Upper lobe of right lung (tissue), 1 donor: ENCODE measurements around the gene FAM204A. TPM values are rescaled to one million over a fixed set of nuclear protein-coding genes. Genes with fewer than 3 reads are reported as not detected.

Experiments used
- ATAC-seq: fragments of 200-7000 bp; cut with Tn5 transposase; one replicate; pipeline ENCODE4 v1.9.1; 2020; ENCODE audit warnings: mild to moderate bottlenecking, moderate library complexity
- DNase-seq: peaks from one replicate; pipeline ENCODE4 v3.0.0-alpha.2; 2020
- H3K27ac ChIP-seq: fragments of 200-600 bp; one replicate; pipeline ENCODE4 v1.8.0; 2022
- H3K27me3 ChIP-seq: fragments of 200-600 bp; one replicate; pipeline ENCODE4 v1.8.0; 2022; ENCODE audit warnings: mild to moderate bottlenecking
- H3K36me3 ChIP-seq: fragments of 200-600 bp; one replicate; pipeline ENCODE4 v1.8.0; 2022
- H3K4me1 ChIP-seq: fragments of 200-600 bp; one replicate; pipeline ENCODE4 v1.8.0; 2022
- H3K4me3 ChIP-seq: fragments of 200-600 bp; one replicate; pipeline ENCODE4 v1.8.0; 2022; ENCODE audit warnings: mild to moderate bottlenecking
- H3K9me3 ChIP-seq: fragments of 200-600 bp; one replicate; pipeline ENCODE4 v1.8.0; 2022
- CTCF ChIP-seq: fragments of 200-600 bp; IDR thresholded peaks from one replicate; pipeline ENCODE4 v1.8.0; 2022; ENCODE audit warnings: antibody characterized with exemption
- intact Hi-C: fragments of 100-400 bp; cut with DNase I; formaldehyde crosslinking; loops from one replicate; pipeline ENCODE4 v1.11.0; 2022
- total RNA-seq: library from RNA; stranded (reverse); fragmentation: NEBNext Ultra II Directional; extraction: Animal tissue kit (Norgen Biotek cat#: 25700); gene quantifications from one replicate; pipeline ENCODE4 v1.2.1, GENCODE V29; 2021
- donor health status: DM: no; HTN: yes; CAD: no; lungs with severe emphysema.

FAM204A gene
- total RNA-seq, 1 donor from 2014 or later: 51.0 TPM

GRCh38 chr10:118272149-118272721 lies 69.9 kb downstream of the FAM204A start:
- no peak for ATAC-seq
- Histone ChIP-seq H3K9me3 (no peaks in the 10 kb centered on the region), H3K36me3 (no peaks in the 10 kb centered on the region), H3K27me3 (no peaks in the 10 kb centered on the region), H3K4me3 (no peak overlapping the region), H3K4me1 (no peaks in the 10 kb centered on the region), H3K27ac (no peak overlapping the region)
- no peak for DNase-seq
- intact Hi-C loops: no loop called here
- TF ChIP-seq CTCF: no peak

- Histone ChIP-seq H3K9me3 (no peaks in the 10 kb centered on the region), H3K27ac (no peak overlapping the region), H3K4me1 (no peaks in the 10 kb centered on the region), H3K4me3 (no peak overlapping the region), H3K27me3 (peaks cover under 1% of the 10 kb centered on the region), H3K36me3 (no peaks in the 10 kb centered on the region)
- DNase-seq (no peak), ATAC-seq (no peak)
- TF ChIP-seq CTCF: no peak
- intact Hi-C loops: no loop called here
These were observed 70.5 kb downstream of the FAM204A start for GRCh38 chr10:118271671-118272070.

- DNase-seq (no peak), ATAC-seq (no peak)
- intact Hi-C loops: no loop called here
- TF ChIP-seq CTCF: no peak
- no peak overlapping the region for H3K4me3 ChIP-seq
- peaks cover 17% of the 10 kb centered on the region for H3K27me3 ChIP-seq
- H3K9me3 ChIP-seq: no peaks in the 10 kb centered on the region
- H3K36me3 ChIP-seq: no peaks in the 10 kb centered on the region
- H3K27ac ChIP-seq: no peak overlapping the region
- H3K4me1 ChIP-seq: no peaks in the 10 kb centered on the region
These were observed 75.9 kb downstream of the FAM204A start for GRCh38 chr10:118266098-118266748.

- Histone ChIP-seq H3K4me3 (no peak overlapping the region), H3K27me3 (peaks cover 17% of the 10 kb centered on the region), H3K4me1 (no peaks in the 10 kb centered on the region), H3K9me3 (no peaks in the 10 kb centered on the region), H3K36me3 (no peaks in the 10 kb centered on the region), H3K27ac (no peak overlapping the region)
- ATAC-seq (no peak), DNase-seq (no peak)
- no peak for TF ChIP-seq CTCF
- intact Hi-C loops: no loop called here
These were observed 77.2 kb downstream of the FAM204A start for GRCh38 chr10:118264838-118265470.

GRCh38 chr10:118264252-118264651 lies 77.9 kb downstream of the FAM204A start:
- ATAC-seq (no peak), DNase-seq (no peak)
- H3K9me3 ChIP-seq: no peaks in the 10 kb centered on the region
- H3K27ac ChIP-seq: no peak overlapping the region
- intact Hi-C loops: no loop called here
- H3K4me1 ChIP-seq: no peaks in the 10 kb centered on the region
- no peaks in the 10 kb centered on the region for H3K36me3 ChIP-seq
- no peak for TF ChIP-seq CTCF
- no peak overlapping the region for H3K4me3 ChIP-seq
- H3K27me3 ChIP-seq: peaks cover 17% of the 10 kb centered on the region
